Liver (tissue), 3 donors: ENCODE results near the gene HUS1.

Experiments
- EGR1 ChIP-seq, 2 donors: IDR thresholded peaks; 2 replicates each; pipeline ENCODE4 v1.6.1; 2016 to 2018; ENCODE audit warnings: antibody characterized with exemption in 2 of 2, low read depth in 2 of 2
- JUND ChIP-seq, 2 donors: IDR thresholded peaks; 2 replicates each; pipeline ENCODE4 v1.6.1; 2016; ENCODE audit warnings: antibody characterized with exemption in 2 of 2
- SP1 ChIP-seq: IDR thresholded peaks from 2 replicates; pipeline ENCODE4 v1.6.1; 2018; ENCODE audit warnings: antibody characterized with exemption, mild to moderate bottlenecking
- YY1 ChIP-seq: IDR thresholded peaks from 2 replicates; pipeline ENCODE4 v1.6.1; 2016; ENCODE audit warnings: antibody characterized with exemption, mild to moderate bottlenecking
- TF ChIP-seq, protein P1 (sequence below): IDR thresholded peaks from 2 replicates; pipeline ENCODE4 v1.6.1; 2016; ENCODE audit warnings: antibody characterized with exemption
- TF ChIP-seq, protein P2 (sequence below): fragments of 150-350 bp; IDR thresholded peaks from 2 replicates; pipeline ENCODE4 v1.5.1; 2017; ENCODE audit warnings: improper control_type of control experiment, low read depth, low read length; ENCODE audit not compliant: missing input control
- TF ChIP-seq, protein P3 (sequence below): IDR thresholded peaks from 2 replicates; pipeline ENCODE4 v1.6.1; 2016; ENCODE audit warnings: antibody characterized with exemption
- TF ChIP-seq, protein P4 (sequence below): IDR thresholded peaks from 2 replicates; pipeline ENCODE4 v1.6.1; 2016; ENCODE audit warnings: antibody characterized with exemption, mild to moderate bottlenecking
- donor health status: healthy.
- donor health status: healthy.

DNA sequence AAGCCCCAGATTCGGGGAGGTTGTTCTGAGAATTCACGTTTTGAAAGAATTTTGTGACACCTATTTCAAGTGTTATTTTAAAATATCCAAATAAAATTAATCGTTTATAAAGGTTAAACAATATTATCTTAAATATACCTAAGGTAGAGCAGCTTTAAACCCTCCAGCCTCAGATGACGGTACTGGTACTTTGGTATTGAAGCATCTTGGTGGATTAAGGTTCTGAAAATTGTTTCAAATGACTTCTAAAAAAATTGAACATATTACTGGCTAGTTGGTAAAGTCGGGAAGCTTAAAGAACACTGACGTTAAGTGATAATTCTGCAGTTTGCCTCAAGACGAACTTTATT, 392 bp upstream of the HUS1 start:
- TF ChIP-seq YY1 (no peak), SP1 (no peak), EGR1 (IDR thresholded peaks at IDR 0.05; ENCODE audit: low read depth in 2 of 2) (no peak), JUND (IDR thresholded peaks at IDR 0.05) (no peak)
- TF ChIP-seq, protein P1, sequence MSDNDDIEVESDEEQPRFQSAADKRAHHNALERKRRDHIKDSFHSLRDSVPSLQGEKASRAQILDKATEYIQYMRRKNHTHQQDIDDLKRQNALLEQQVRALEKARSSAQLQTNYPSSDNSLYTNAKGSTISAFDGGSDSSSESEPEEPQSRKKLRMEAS: no peak
- TF ChIP-seq, protein P2, sequence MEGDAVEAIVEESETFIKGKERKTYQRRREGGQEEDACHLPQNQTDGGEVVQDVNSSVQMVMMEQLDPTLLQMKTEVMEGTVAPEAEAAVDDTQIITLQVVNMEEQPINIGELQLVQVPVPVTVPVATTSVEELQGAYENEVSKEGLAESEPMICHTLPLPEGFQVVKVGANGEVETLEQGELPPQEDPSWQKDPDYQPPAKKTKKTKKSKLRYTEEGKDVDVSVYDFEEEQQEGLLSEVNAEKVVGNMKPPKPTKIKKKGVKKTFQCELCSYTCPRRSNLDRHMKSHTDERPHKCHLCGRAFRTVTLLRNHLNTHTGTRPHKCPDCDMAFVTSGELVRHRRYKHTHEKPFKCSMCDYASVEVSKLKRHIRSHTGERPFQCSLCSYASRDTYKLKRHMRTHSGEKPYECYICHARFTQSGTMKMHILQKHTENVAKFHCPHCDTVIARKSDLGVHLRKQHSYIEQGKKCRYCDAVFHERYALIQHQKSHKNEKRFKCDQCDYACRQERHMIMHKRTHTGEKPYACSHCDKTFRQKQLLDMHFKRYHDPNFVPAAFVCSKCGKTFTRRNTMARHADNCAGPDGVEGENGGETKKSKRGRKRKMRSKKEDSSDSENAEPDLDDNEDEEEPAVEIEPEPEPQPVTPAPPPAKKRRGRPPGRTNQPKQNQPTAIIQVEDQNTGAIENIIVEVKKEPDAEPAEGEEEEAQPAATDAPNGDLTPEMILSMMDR: no peak
- TF ChIP-seq, protein P3, sequence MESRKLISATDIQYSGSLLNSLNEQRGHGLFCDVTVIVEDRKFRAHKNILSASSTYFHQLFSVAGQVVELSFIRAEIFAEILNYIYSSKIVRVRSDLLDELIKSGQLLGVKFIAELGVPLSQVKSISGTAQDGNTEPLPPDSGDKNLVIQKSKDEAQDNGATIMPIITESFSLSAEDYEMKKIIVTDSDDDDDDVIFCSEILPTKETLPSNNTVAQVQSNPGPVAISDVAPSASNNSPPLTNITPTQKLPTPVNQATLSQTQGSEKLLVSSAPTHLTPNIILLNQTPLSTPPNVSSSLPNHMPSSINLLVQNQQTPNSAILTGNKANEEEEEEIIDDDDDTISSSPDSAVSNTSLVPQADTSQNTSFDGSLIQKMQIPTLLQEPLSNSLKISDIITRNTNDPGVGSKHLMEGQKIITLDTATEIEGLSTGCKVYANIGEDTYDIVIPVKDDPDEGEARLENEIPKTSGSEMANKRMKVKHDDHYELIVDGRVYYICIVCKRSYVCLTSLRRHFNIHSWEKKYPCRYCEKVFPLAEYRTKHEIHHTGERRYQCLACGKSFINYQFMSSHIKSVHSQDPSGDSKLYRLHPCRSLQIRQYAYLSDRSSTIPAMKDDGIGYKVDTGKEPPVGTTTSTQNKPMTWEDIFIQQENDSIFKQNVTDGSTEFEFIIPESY: no peak
- TF ChIP-seq, protein P4, sequence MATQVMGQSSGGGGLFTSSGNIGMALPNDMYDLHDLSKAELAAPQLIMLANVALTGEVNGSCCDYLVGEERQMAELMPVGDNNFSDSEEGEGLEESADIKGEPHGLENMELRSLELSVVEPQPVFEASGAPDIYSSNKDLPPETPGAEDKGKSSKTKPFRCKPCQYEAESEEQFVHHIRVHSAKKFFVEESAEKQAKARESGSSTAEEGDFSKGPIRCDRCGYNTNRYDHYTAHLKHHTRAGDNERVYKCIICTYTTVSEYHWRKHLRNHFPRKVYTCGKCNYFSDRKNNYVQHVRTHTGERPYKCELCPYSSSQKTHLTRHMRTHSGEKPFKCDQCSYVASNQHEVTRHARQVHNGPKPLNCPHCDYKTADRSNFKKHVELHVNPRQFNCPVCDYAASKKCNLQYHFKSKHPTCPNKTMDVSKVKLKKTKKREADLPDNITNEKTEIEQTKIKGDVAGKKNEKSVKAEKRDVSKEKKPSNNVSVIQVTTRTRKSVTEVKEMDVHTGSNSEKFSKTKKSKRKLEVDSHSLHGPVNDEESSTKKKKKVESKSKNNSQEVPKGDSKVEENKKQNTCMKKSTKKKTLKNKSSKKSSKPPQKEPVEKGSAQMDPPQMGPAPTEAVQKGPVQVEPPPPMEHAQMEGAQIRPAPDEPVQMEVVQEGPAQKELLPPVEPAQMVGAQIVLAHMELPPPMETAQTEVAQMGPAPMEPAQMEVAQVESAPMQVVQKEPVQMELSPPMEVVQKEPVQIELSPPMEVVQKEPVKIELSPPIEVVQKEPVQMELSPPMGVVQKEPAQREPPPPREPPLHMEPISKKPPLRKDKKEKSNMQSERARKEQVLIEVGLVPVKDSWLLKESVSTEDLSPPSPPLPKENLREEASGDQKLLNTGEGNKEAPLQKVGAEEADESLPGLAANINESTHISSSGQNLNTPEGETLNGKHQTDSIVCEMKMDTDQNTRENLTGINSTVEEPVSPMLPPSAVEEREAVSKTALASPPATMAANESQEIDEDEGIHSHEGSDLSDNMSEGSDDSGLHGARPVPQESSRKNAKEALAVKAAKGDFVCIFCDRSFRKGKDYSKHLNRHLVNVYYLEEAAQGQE: no peak
